Hematopoietic multipotent progenitor cell treated with erythropoietin and hydrocortisone succinate and interleukin-3 and kit ligand, for 17 days (in vitro differentiated cells): ENCODE results near the gene JUP.

ENCODE experiments used
- DNase-seq: peaks from one replicate; pipeline ENCODE4 v3.0.0-alpha.2; 2015; ENCODE audit warnings: low spot score

Gene JUP

GRCh38 chr17:41758601-41759000, 27.9 kb downstream of the JUP start:
- no peak for DNase-seq

- DNase-seq, result no peak
Measured at GRCh38 chr17:41754066-41754465, 32.4 kb downstream of the JUP start.

DNA sequence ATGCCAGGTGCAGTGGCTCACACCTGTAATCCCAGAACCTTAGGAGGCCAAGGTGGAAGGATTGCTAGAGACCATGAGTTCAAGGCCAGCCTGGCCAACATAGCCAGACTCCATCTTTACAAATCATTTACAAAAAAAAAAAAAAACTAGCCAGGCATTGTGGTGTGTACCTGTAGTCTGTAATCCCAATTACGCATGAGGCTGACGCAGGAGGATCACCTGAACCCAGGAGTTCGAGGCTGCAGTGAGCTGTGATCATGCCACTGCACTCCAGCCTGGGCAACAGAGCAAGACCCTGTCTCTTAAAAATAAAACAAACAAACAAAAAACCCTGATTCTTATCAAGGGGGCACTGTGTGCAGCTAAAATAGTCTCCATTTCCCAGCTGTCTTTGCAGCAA, 35.2 kb downstream of the JUP start:
- no peak for DNase-seq

GRCh38 chr17:41750862-41751261, 35.6 kb downstream of the JUP start:
- no peak for DNase-seq

DNA sequence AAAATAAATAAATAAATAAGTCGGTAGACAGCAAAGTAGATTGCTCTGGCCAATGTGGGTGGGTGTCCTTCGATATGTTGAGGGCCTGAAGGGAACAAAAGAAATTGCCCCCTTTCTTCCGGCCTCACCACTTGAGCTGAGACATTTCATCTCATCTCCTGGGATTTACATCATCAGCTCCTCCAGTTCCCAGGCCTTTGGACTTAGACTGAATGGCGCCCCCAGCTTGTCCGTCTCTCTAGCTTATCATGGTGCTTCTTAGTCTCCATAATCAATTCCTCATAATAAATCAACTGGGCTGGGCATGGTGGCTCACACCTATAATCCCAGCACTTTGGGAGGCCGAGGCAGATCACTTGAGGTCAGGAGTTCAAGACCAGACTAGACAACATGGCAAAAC, 38.2 kb downstream of the JUP start:
- no peak for DNase-seq

GRCh38 chr17:41741709-41742108, 44.8 kb downstream of the JUP start:
- DNase-seq, result no peak

GRCh38 chr17:41740506-41740905, 46.0 kb downstream of the JUP start:
- DNase-seq, result no peak

- DNase-seq, result no peak
Measured at GRCh38 chr17:41739661-41740352, 46.7 kb downstream of the JUP start.

DNA sequence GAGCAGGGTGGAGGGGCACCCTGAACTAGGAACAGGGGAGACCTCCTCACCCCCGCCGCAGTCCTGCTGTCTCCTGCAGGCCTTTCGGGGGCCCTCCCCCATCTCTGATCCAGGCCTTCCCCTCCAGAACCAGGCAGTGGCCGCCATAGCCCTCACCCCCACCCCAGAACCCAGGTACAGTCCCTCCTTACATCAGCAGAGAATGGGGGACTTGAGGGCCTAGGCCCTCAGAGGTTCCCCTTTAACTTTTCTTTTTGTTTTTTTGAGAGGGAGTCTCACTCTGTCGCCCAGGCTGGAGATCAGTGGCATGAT, 47.8 kb downstream of the JUP start:
- no peak for DNase-seq

DNA sequence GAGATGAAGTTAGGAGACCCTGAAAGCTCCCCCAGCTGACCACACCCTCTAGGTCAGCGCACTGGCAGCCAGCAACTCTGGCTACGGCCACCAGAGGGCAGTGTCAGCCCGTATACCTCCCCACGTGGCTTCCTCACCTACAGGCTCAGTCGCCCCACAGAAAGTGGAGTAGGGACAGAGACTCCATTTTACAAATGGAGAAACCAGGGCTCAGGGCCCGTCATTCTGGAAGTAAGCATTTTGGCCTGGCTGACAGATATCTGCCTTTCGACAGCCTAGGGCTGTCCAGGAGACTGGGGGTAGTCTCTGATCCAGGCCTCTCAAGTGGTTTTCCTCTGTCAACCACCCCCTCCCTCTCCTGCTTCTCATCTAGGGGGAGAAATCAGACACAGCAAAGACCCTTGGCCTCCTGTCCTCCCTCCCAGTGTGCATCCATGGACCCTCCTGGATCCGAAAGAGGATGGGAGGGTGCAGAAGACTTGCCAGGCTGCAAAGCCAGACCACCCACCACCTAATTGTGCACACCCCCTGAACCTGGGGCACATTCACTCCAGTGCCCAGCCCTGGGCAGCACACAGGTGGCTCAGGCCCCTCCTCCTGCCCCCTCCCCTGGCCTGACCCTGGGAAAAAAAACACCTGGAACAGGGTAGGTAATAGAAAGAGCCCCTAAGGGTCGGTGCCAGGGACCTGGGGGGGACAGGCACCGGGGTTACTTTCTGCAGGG, 48.3 kb downstream of the JUP start:
- peak; percentile 77 for DNase-seq

- DNase-seq, result no peak
Measured at GRCh38 chr17:41737680-41738023, 48.9 kb downstream of the JUP start.

DNA sequence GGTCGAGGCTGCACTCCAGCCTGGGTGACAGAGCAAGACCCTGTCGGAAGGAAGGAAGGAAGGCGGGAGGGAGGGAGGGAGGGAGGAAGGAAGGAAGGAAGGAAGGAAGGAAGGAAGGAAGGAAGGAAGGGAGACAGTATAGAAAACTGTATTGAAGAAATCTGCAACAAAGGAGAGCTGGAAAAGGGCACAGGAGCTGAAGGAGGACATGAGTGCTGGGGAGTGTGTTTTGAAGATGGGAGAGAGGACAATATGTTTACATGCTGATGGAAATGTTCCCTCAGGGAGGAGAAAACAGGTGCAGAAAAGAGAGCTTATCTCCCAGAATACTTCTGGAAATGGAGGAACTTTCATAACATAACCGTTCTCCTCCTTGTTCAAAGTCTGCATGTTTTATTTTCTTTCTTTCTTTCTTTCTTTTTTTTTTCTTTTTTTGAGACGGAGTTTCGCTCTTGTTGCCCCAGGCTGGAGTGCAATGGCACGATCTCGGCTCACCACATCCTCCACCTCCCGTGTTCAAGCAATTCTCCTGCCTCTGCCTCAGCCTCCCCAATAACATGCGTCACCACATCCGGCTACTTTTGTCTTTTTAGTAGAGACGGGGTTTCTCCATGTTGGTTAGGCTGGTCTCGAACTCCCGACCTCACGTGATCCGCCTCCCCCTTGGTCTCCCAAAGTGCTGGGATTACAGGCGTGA, 49.4 kb downstream of the JUP start:
- no peak for DNase-seq

DNA sequence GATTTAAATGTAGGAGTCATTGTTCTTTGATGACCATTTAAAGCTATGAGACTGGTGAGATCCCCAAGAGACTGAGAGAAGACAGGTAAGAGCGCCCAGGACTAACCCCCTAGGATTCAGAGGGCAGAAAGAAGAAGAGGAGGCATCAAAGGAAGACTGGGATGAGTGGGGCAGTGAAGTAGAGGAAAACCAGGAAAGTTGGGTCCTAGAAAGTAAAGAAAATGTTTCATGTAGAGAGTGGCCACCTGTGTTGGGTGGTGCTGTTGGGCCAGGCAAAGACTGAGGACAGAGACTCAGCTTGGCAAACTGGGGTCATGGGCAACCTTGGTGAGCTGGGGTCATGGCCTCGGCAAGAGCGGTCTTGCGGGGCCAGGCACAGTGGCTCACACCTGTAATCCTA, 50.8 kb downstream of the JUP start:
- no peak for DNase-seq

DNA sequence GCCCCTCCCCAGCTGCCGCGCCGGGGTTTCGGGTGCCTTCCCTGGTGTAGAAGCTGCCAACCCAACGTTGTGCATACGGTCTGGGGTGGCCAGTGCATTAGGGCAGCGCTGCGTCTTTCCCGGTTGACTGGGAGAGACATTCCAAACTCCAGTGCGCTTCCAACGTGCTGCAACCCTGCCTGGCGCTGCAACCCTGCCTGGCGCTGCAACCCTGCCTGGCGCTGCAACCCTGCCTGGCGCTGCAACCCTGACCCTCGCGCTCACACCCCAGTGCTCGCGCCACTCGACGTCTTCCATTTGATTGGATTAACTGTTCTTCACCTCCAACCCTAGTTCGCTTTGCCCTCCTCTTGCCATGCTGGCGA, 51.6 kb downstream of the JUP start:
- DNase-seq, result no peak

DNA sequence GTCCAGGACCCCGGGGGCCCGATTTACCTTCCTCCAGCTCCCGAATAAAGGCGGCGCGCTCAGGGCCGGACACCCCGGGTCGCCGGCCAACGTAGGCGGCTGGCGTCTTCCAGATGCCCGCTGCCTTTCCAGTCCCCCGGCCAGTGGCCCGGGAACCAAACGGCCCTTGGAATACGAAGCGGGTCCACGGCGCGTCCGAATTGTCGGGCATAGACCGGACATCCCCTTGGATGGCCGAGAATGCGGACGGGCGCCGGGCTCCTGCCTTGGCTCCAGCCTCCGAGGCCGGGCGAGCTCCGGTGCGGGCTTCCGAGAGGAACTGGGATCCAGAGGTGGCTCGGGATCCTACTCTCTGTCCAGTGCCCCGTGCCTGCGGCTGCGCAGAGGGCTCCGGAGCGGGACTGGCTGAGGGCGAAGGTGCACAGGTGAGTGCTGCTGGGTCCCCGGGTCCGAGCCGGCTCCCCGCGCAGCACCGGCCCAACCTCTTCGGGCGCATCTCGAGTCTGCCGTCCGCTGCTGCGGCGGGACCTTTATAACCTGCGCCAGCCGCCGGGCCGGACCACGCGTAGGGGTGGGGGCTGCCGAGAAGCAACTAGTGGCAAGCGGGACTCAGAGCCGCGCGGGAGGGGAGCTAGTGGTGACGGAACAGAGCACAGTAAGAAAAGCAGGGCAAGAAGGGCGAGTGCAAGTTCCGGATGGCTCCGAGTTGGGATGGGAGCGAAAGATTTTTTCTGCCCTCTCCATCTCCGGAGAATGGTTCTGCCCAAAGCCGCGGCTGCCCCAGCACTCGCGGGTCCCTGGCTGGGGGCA, 52.2 kb downstream of the JUP start, which contains the start of gene HAP1:
HAP1 (minus strand) TSS at position 505 of the 810 bp plus-strand sequence; CDS start at position 496, 9 bp downstream.
- no peak for DNase-seq

- DNase-seq, result no peak
Measured at GRCh38 chr17:41733348-41734138, 53.0 kb downstream of the JUP start.

DNA sequence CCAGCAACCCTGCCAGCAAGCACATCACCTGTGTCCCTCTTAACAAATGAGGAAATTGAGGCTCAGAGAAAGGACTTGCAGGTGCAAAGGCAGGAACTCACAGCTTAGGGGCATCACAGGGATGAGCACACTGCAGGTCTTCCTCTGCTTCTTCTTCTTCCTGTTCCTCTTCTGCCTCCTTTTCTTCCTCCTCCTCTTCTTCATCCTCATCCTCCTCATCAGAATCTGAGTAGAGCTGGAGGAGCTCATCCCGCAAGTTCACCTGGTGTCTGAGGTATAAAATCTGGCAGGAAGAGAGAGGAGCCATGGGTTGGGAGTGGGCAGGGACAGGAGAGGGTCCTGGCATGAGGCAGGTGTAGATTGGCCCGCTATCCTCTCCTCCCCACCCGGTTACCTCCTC, 54.7 kb downstream of the JUP start:
- DNase-seq, result no peak

GRCh38 chr17:41730479-41730878, 56.0 kb downstream of the JUP start:
- DNase-seq, result no peak

DNA sequence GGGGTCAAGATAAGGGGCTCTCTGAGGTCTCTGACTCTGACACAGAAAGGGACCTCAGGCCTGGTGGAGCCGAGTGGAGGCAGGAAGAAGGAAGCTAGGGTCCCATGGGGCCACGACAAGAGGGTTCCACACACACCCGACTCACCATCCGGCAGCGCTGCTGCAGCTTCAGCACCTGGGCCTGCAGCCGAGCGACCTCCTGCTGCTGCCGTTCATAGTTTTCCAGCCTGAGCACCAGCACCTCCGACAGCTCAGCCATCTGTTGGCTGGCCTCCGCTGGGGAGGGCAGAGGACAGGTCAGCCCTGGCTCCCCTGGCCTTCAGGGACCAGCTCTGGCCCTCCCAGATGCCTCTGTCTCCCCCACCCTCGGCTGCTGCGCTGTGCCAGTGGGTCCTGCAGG, 58.5 kb downstream of the JUP start:
- no peak for DNase-seq

DNA sequence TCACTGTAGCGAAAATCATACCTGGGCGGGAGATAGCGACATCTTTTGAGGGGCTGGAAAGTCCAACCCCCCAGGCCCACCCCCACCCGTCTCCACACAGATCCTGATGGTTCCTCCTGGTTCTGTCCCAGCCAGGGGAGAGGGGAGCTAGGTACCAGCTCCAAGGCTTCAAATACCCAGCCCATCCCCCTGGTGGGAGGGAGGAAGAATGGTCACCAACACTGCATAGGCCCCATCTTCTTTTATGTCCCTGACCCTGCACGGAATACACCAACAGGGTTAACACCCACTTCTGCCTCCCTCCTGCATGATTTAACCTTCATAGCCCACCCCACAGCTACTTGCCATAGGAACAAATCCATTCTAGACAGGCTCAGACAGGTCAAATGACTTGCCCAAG, 61.4 kb downstream of the JUP start:
- no peak for DNase-seq

GRCh38 chr17:41724476-41725050, 61.9 kb downstream of the JUP start:
- no peak for DNase-seq
